H9 (cell line): ENCODE measurements around the gene SLCO3A1. TPM values are rescaled to one million over a fixed set of nuclear protein-coding genes. Genes with fewer than 3 reads are reported as not detected.

Source experiments
- DNase-seq: peaks from one replicate; pipeline ENCODE4 v3.0.0-alpha.2; 2017
- H2AFZ ChIP-seq: one replicate; pipeline ENCODE4 v1.6.1; 2013; ENCODE audit warnings: mild to moderate bottlenecking, low read length, control low read depth, moderate library complexity
- H2AK5ac ChIP-seq: 2 replicates; pipeline ENCODE4 v1.6.1; 2013; ENCODE audit warnings: low read length, control low read depth, mixed read lengths; ENCODE audit not compliant: insufficient read length
- H2BK120ac ChIP-seq: one replicate; pipeline ENCODE4 v1.6.1; 2013; ENCODE audit warnings: low read depth, mild to moderate bottlenecking, low read length, control low read depth, inconsistent platforms; ENCODE audit not compliant: poor library complexity, severe bottlenecking
- H2BK12ac ChIP-seq: 2 replicates; pipeline ENCODE4 v1.6.1; 2013; ENCODE audit warnings: low read length, control low read depth, mixed read lengths, low read depth; ENCODE audit not compliant: insufficient read length
- H2BK15ac ChIP-seq: 2 replicates; pipeline ENCODE4 v1.6.1; 2013; ENCODE audit warnings: low read depth, low read length, control low read depth
- H2BK20ac ChIP-seq: one replicate; pipeline ENCODE4 v1.6.1; 2013; ENCODE audit warnings: low read depth, mild to moderate bottlenecking, low read length, control low read depth, inconsistent platforms; ENCODE audit not compliant: poor library complexity, severe bottlenecking
- H2BK5ac ChIP-seq: 2 replicates; pipeline ENCODE4 v1.6.1; 2013; ENCODE audit warnings: low read length, control low read depth, mixed read lengths; ENCODE audit not compliant: insufficient read length
- H3K14ac ChIP-seq: 2 replicates; pipeline ENCODE4 v1.6.1; 2013; ENCODE audit warnings: low read length, control low read depth; ENCODE audit not compliant: insufficient read depth
- H3K18ac ChIP-seq: 2 replicates; pipeline ENCODE4 v1.6.1; 2013; ENCODE audit warnings: low read depth, mild to moderate bottlenecking, mixed read lengths, low read length, control low read depth; ENCODE audit not compliant: insufficient read length
- H3K23ac ChIP-seq: 2 replicates; pipeline ENCODE4 v1.6.1; 2013; ENCODE audit warnings: low read length, control low read depth, mixed read lengths, low read depth; ENCODE audit not compliant: insufficient read length
- H3K23me2 ChIP-seq: 2 replicates; pipeline ENCODE4 v1.6.1; 2013; ENCODE audit warnings: low read depth, mild to moderate bottlenecking, mixed read lengths, low read length, control low read depth; ENCODE audit not compliant: insufficient read length, poor library complexity, severe bottlenecking
- H3K27ac ChIP-seq: 2 replicates; pipeline ENCODE4 v1.5.1; 2013; ENCODE audit warnings: low read length, control low read depth, mixed read lengths, low read depth; ENCODE audit not compliant: insufficient read length
- H3K27me3 ChIP-seq: 2 replicates; pipeline ENCODE4 v1.6.1; 2013; ENCODE audit warnings: low read length, control low read depth, inconsistent platforms; ENCODE audit not compliant: insufficient read depth
- H3K4ac ChIP-seq: 2 replicates; pipeline ENCODE4 v1.6.1; 2013; ENCODE audit warnings: low read depth, mild to moderate bottlenecking, control low read depth, inconsistent platforms, low read length, moderate library complexity
- H3K4me1 ChIP-seq: 2 replicates; pipeline ENCODE4 v1.6.1; 2013; ENCODE audit warnings: low read length, control low read depth, inconsistent platforms; ENCODE audit not compliant: insufficient read depth
- H3K4me2 ChIP-seq: 2 replicates; pipeline ENCODE4 v1.6.1; 2013; ENCODE audit warnings: low read length, control low read depth, mixed read lengths; ENCODE audit not compliant: insufficient read length, insufficient read depth
- H3K56ac ChIP-seq: 2 replicates; pipeline ENCODE4 v1.6.1; 2013; ENCODE audit warnings: low read depth, mild to moderate bottlenecking, mixed read lengths, low read length, control low read depth; ENCODE audit not compliant: insufficient read length
- H3K79me1 ChIP-seq: 2 replicates; pipeline ENCODE4 v1.6.1; 2013; ENCODE audit warnings: low read depth, mild to moderate bottlenecking, moderate library complexity, low read length, control low read depth, inconsistent platforms; ENCODE audit not compliant: insufficient read depth, poor library complexity, severe bottlenecking
- H3K79me2 ChIP-seq: 2 replicates; pipeline ENCODE4 v1.6.1; 2013; ENCODE audit warnings: low read length, control low read depth, inconsistent platforms; ENCODE audit not compliant: insufficient read depth
- H3K9ac ChIP-seq: 2 replicates; pipeline ENCODE4 v1.6.1; 2013; ENCODE audit warnings: low read length, control low read depth, mixed read lengths; ENCODE audit not compliant: insufficient read length; ENCODE audit errors: extremely low read depth
- H3K9me3 ChIP-seq: one replicate; pipeline ENCODE4 v1.6.1; 2013; ENCODE audit warnings: low read depth, low read length, inconsistent platforms; ENCODE audit not compliant: control insufficient read depth
- H3T11ph ChIP-seq: one replicate; pipeline ENCODE4 v1.6.1; 2013; ENCODE audit warnings: mild to moderate bottlenecking, low read length, control low read depth, inconsistent platforms
- H4K20me1 ChIP-seq: one replicate; pipeline ENCODE4 v1.6.1; 2013; ENCODE audit not compliant: control insufficient read depth, insufficient read length, insufficient read depth
- H4K5ac ChIP-seq: 2 replicates; pipeline ENCODE4 v1.6.1; 2013; ENCODE audit warnings: low read depth, mild to moderate bottlenecking, mixed read lengths, low read length, control low read depth; ENCODE audit not compliant: insufficient read length
- H4K8ac ChIP-seq: replicated peaks from 2 replicates; pipeline ENCODE4 v1.6.1; 2013; ENCODE audit warnings: low read length, control low read depth, mixed read lengths, low read depth; ENCODE audit not compliant: insufficient read length
- H4K91ac ChIP-seq: 2 replicates; pipeline ENCODE4 v1.6.1; 2013; ENCODE audit warnings: low read depth, mild to moderate bottlenecking, moderate library complexity, mixed read lengths, low read length, control low read depth; ENCODE audit not compliant: insufficient read length
- H3K27ac Mint-ChIP-seq, 3 experiments: 2 replicates in 2 of 3; 3 replicates in 1 of 3; pipeline ENCODE4 v1.8.0; 2020 to 2021; ENCODE audit warnings: mixed read lengths in 3 of 3, mild to moderate bottlenecking in 1 of 3, moderate library complexity in 1 of 3
- H3K27me3 Mint-ChIP-seq: 2 replicates; pipeline ENCODE4 v1.8.0; 2021; ENCODE audit warnings: low read depth, mild to moderate bottlenecking, moderate library complexity, mixed read lengths
- H3K36me3 Mint-ChIP-seq, 3 experiments: 2 replicates in 2 of 3; 3 replicates in 1 of 3; pipeline ENCODE4 v1.8.0; 2020 to 2021; ENCODE audit warnings: low read depth in 3 of 3, mixed read lengths in 3 of 3; ENCODE audit not compliant: insufficient read depth in 1 of 3
- H3K4me1 Mint-ChIP-seq, 2 experiments: 2 replicates each; pipeline ENCODE4 v1.8.0; 2020; ENCODE audit warnings: mixed read lengths in 2 of 2
- H3K4me3 Mint-ChIP-seq, 2 experiments: 2 replicates in 1 of 2; 3 replicates in 1 of 2; pipeline ENCODE4 v1.8.0; 2020 to 2021; ENCODE audit warnings: mild to moderate bottlenecking in 2 of 2, mixed read lengths in 2 of 2, moderate library complexity in 1 of 2
- H3K9me3 Mint-ChIP-seq, 2 experiments: 2 replicates in 1 of 2; 3 replicates in 1 of 2; pipeline ENCODE4 v1.8.0; 2020; ENCODE audit warnings: mild to moderate bottlenecking in 2 of 2, mixed read lengths in 2 of 2, moderate library complexity in 1 of 2
- WGBS: extraction: QIAGEN DNeasy Blood & Tissue Kit; methylation state at CpG from one replicate; pipeline ENCODE4 v1.1.7; 2013; ENCODE audit warnings: missing lambda C conversion rate, low lambda C conversion rate, mixed read lengths; ENCODE audit not compliant: insufficient read length; ENCODE audit errors: extremely low coverage; 5-methylcytosine and 5-hydroxymethylcytosine counted together
- total RNA-seq: library from RNA; stranded (reverse); gene quantifications from 2 replicates; pipeline ENCODE4 v1.2.1, GENCODE V29; 2021
- TF ChIP-seq, protein P1 (sequence below): fragments of 200-600 bp; sonication (generic); conservative IDR thresholded peaks from 3 replicates; pipeline ENCODE4 v1.8.0; 2021; ENCODE audit warnings: antibody characterized with exemption, mild to moderate bottlenecking

The SLCO3A1 gene
- total RNA-seq, 1 experiment from 2014 or later: 9.4 TPM

DNA sequence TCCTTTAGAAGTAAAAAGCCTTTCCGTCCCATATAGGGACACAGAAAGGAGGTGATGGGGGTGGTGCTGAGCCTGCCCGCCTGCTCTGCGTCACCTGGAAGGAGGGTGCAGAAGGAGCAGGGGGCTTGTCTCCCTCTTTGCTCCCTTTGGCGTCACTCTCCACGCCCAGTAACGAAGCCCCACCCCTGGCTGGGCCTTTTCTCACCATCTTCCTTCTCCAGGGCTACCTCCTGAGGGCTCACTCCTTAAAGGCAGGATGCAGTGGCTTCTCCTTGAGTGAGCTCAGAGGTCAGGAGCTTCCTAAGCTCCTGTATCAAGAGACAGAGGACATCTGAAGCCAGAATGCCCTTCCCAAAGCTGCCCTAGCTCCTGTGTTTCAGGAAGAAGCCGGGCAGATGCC is 31.5 kb downstream of the SLCO3A1 start:
- no peaks in the 10 kb centered on the region for H3K9me3 Mint-ChIP-seq
- Histone ChIP-seq H4K20me1 (no peaks in the 10 kb centered on the region), H3K9me3 (no peaks in the 10 kb centered on the region), H3K56ac (no peak overlapping the region), H3K79me2 (no peaks in the 10 kb centered on the region), H3K23me2 (no peaks in the 10 kb centered on the region), H2BK12ac (no peak overlapping the region), H2AK5ac (no peak overlapping the region), H2BK15ac (no peak overlapping the region), H4K5ac (no peak overlapping the region), H3K4me2 (no peak overlapping the region), H2BK5ac (no peak overlapping the region), H2BK120ac (no peak overlapping the region), H3K27ac (no peak overlapping the region), H3K23ac (no peak overlapping the region), H4K8ac (no peak overlapping the region), H3K14ac (no peak overlapping the region), H3K79me1 (no peaks in the 10 kb centered on the region), H3K9ac (no peak overlapping the region), H3T11ph (no peak overlapping the region), H3K4ac (no peak overlapping the region), H3K18ac (no peak overlapping the region), H2AFZ (no peak overlapping the region), H3K27me3 (no peaks in the 10 kb centered on the region), H4K91ac (no peak overlapping the region), H2BK20ac (no peak overlapping the region), H3K4me1 (peaks cover 2% of the 10 kb centered on the region; the same call in 1 of the 2 replicates)
- no peak overlapping the region for H3K4me3 Mint-ChIP-seq
- TF ChIP-seq, protein P1, sequence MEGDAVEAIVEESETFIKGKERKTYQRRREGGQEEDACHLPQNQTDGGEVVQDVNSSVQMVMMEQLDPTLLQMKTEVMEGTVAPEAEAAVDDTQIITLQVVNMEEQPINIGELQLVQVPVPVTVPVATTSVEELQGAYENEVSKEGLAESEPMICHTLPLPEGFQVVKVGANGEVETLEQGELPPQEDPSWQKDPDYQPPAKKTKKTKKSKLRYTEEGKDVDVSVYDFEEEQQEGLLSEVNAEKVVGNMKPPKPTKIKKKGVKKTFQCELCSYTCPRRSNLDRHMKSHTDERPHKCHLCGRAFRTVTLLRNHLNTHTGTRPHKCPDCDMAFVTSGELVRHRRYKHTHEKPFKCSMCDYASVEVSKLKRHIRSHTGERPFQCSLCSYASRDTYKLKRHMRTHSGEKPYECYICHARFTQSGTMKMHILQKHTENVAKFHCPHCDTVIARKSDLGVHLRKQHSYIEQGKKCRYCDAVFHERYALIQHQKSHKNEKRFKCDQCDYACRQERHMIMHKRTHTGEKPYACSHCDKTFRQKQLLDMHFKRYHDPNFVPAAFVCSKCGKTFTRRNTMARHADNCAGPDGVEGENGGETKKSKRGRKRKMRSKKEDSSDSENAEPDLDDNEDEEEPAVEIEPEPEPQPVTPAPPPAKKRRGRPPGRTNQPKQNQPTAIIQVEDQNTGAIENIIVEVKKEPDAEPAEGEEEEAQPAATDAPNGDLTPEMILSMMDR: no peak
- peaks cover 42 to 64% of the 10 kb centered on the region in 2 experiments for H3K4me1 Mint-ChIP-seq
- DNase-seq: peak; percentile 77
- no peaks in the 10 kb centered on the region; a peak in 1 of 7 replicates for H3K36me3 Mint-ChIP-seq
- H3K27me3 Mint-ChIP-seq: no peaks in the 10 kb centered on the region
- no CpG with 5 or more reads among the region's 7 CpGs for WGBS
- peak overlapping the region; percentile 47 to 89 (median 68); a peak in 3 of 7 replicates for H3K27ac Mint-ChIP-seq
